ENCODE results near the gene CXCL17.
A peak's percentile ranks its signal among the peaks of the same experiment; 100 is the strongest.

Gene CXCL17

DNA sequence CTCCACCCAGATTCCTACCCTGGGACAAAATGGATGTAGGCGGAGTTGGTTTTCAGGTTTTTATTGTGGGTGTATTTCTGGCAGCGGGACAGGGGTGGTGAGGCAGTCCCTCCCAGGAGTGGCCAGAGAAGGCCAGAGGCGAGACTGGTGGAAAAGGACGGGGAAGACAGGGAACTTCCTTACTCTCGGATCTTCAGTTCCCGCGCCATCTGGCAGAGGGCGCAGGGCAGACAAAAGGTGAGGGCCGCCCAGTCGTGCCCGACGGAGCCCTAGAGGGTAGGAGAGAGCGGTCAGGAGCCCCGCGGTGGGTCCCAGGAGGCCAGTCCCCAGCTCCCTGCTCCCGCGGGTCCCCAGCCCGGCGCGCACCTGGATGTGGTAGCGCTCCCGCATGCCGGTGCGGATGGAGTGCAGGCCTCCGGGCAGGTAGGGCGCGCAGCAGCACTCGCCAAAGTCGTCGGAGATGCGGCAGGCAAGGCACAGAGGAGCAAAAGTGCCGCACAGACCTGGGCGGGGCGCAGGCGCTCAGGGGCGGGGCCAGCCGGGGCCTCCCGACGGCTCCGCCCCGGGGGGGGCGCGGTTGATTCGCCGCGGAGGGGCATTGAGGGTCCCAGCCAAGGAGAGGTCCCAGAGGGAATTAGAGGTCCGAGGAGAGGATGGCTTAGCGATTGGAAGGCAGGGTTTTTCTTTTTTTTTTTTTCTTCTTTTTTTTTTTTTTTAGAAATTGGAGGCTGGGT, 55.6 kb downstream of the CXCL17 start:
- peak overlapping the region; percentile 29 for H3K4me3 ChIP-seq (replicated peaks; ENCODE audit: insufficient read depth, low read length)
- TF ChIP-seq POLR2AphosphoS5 (IDR thresholded peaks at IDR 0.05; ENCODE audit: low read depth): no peak
- TF ChIP-seq, protein P1, sequence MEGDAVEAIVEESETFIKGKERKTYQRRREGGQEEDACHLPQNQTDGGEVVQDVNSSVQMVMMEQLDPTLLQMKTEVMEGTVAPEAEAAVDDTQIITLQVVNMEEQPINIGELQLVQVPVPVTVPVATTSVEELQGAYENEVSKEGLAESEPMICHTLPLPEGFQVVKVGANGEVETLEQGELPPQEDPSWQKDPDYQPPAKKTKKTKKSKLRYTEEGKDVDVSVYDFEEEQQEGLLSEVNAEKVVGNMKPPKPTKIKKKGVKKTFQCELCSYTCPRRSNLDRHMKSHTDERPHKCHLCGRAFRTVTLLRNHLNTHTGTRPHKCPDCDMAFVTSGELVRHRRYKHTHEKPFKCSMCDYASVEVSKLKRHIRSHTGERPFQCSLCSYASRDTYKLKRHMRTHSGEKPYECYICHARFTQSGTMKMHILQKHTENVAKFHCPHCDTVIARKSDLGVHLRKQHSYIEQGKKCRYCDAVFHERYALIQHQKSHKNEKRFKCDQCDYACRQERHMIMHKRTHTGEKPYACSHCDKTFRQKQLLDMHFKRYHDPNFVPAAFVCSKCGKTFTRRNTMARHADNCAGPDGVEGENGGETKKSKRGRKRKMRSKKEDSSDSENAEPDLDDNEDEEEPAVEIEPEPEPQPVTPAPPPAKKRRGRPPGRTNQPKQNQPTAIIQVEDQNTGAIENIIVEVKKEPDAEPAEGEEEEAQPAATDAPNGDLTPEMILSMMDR (IDR thresholded peaks at IDR 0.05; ENCODE audit: insufficient read depth, low read length): peak; percentile 33
- TF ChIP-seq SPI1 (IDR thresholded peaks at IDR 0.05; ENCODE audit: borderline replicate concordance, low read depth): peak; percentile 44; the same call in 1 of the 2 replicates
- H3K27ac ChIP-seq (replicated peaks): no peak overlapping the region
- peak; percentile 49 to 69 for DNase-seq (ENCODE audit: low read depth in 1 of 2, low spot score in 1 of 2)
- H3K27me3 ChIP-seq (ENCODE audit: insufficient read depth, poor library complexity, severe bottlenecking): no peaks in the 10 kb centered on the region

GRCh38 chr19:42380155-42380554, 62.6 kb downstream of the CXCL17 start:
- TF ChIP-seq GABPA (IDR thresholded peaks at IDR 0.05; ENCODE audit: low read depth): no peak
- TF ChIP-seq, protein P1 (IDR thresholded peaks at IDR 0.05; ENCODE audit: insufficient read depth, low read length): no peak
- TF ChIP-seq POLR2AphosphoS5 (IDR thresholded peaks at IDR 0.05; ENCODE audit: low read depth): no peak
- TF ChIP-seq REST (IDR thresholded peaks at IDR 0.05; ENCODE audit: insufficient replicate concordance, low read depth): no peak
- no peak for TF ChIP-seq SPI1 (IDR thresholded peaks at IDR 0.05; ENCODE audit: borderline replicate concordance, low read depth)

More at GRCh38 chr19:42380155-42380554, 62.6 kb downstream of the CXCL17 start:
- no peaks in the 10 kb centered on the region for H3K27me3 ChIP-seq (ENCODE audit: insufficient read depth, poor library complexity, severe bottlenecking)
- DNase-seq (ENCODE audit: low read depth in 1 of 2, low spot score in 1 of 2): no peak
- H3K27ac ChIP-seq (replicated peaks): no peak overlapping the region
- no peak overlapping the region for H3K4me3 ChIP-seq (replicated peaks; ENCODE audit: insufficient read depth, low read length)
